ENCODE measurements around the gene SRD5A1. TPM values are rescaled to one million over a fixed set of nuclear protein-coding genes. Genes with fewer than 3 reads are reported as not detected.

The SRD5A1 gene
- total and polyA plus RNA-seq, 2 experiments from 2014 or later, result 18.9 to 20.2 TPM

GRCh38 chr5:6700074-6700684 lies 66.9 kb downstream of the SRD5A1 start:
- Histone ChIP-seq H4K20me1 (ENCODE audit: insufficient read depth) (no peaks in the 10 kb centered on the region), H3K9me2 (ENCODE audit: insufficient read depth) (no peaks in the 10 kb centered on the region; the same call in 1 of the 2 replicates), H3K79me2 (ENCODE audit: insufficient read depth) (no peaks in the 10 kb centered on the region), H3K9me3 (ENCODE audit: low read depth) (no peaks in the 10 kb centered on the region), H3K4me2 (ENCODE audit: unreplicated experiment) (no peak overlapping the region), H3K27ac (no peak overlapping the region), H3F3A (ENCODE audit: insufficient read depth) (peaks cover 9% of the 10 kb centered on the region; the same call in 1 of the 2 replicates), H3K27me3 (replicated peaks; ENCODE audit: insufficient read depth) (peaks cover 18% of the 10 kb centered on the region; the same call in 1 of the 2 replicates), H3K4me1 (ENCODE audit: insufficient read depth) (peaks cover 18% of the 10 kb centered on the region), H3K36me3 (ENCODE audit: low read depth) (no peaks in the 10 kb centered on the region), H3K9ac (no peak overlapping the region), H3K4me3 (no peak overlapping the region), H2AFZ (no peak overlapping the region)
- TF ChIP-seq EZH2 (IDR thresholded peaks at IDR 0.05; ENCODE audit: insufficient read depth, poor library complexity, severe bottlenecking) (no peak), EZH2phosphoT487 (IDR thresholded peaks at IDR 0.05; ENCODE audit: insufficient read depth, low read depth) (no peak)
- WGBS, 2 experiments (ENCODE audit: low coverage in 1 of 2, low lambda C conversion rate in 2 of 2, missing lambda C conversion rate in 2 of 2), result 29 to 35% methylated on average over 11 of the region's 11 CpGs
- no peak for DNase-seq
- in situ Hi-C loops (cut with MboI), result no loop called here

DNA sequence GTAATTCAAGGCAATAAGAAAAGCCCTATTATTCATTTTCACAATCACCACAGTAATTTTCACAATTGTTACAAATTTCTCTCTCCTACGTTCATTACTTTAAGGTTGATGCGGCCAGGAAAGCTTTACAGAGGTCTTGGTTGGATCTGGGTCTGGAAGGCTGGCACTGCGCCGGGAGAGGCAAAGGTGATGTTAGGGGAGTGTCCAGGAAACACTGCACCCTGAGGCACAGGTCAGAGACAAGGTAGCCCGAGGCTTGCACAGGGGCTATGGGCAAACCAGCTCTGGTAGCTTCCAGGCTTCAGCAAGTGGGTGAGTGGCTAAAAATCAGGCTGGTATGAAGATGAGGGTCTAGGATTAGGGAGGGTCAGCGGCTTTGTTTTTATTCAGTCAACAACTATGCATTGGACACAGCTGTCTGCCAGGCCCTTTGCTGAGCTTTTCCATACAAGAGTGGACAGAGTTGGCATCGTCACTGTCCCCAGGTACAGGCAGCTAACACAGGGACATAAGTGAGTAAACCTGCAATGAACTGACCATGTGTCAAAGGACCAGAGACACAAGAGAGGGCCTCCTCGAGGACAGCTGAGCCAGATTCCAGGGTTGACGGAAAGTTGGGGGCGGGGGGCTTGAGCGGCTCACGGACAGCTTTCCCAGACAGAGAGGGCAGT lies 67.6 kb downstream of the SRD5A1 start:
- Histone ChIP-seq H3K9me2 (ENCODE audit: insufficient read depth) (no peaks in the 10 kb centered on the region; the same call in 1 of the 2 replicates), H3K4me3 (no peak overlapping the region), H3K4me2 (ENCODE audit: unreplicated experiment) (no peak overlapping the region), H3K4me1 (ENCODE audit: insufficient read depth) (peaks cover 20% of the 10 kb centered on the region), H4K20me1 (ENCODE audit: insufficient read depth) (no peaks in the 10 kb centered on the region), H3K27me3 (replicated peaks; ENCODE audit: insufficient read depth) (peaks cover 14% of the 10 kb centered on the region; the same call in 1 of the 2 replicates), H3K79me2 (ENCODE audit: insufficient read depth) (no peaks in the 10 kb centered on the region), H3F3A (ENCODE audit: insufficient read depth) (peaks cover 9% of the 10 kb centered on the region; the same call in 1 of the 2 replicates), H3K9ac (no peak overlapping the region), H3K36me3 (ENCODE audit: low read depth) (no peaks in the 10 kb centered on the region), H3K9me3 (ENCODE audit: low read depth) (no peaks in the 10 kb centered on the region), H2AFZ (no peak overlapping the region), H3K27ac (no peak overlapping the region)
- DNase-seq, result no peak
- 80 to 83% methylated on average over 12 of the region's 12 CpGs for WGBS, 2 experiments (ENCODE audit: low coverage in 1 of 2, low lambda C conversion rate in 2 of 2, missing lambda C conversion rate in 2 of 2)
- in situ Hi-C loops (cut with MboI), result no loop called here
- TF ChIP-seq EZH2 (IDR thresholded peaks at IDR 0.05; ENCODE audit: insufficient read depth, poor library complexity, severe bottlenecking), result no peak
- TF ChIP-seq EZH2phosphoT487 (IDR thresholded peaks at IDR 0.05; ENCODE audit: insufficient read depth, low read depth), result no peak

DNA sequence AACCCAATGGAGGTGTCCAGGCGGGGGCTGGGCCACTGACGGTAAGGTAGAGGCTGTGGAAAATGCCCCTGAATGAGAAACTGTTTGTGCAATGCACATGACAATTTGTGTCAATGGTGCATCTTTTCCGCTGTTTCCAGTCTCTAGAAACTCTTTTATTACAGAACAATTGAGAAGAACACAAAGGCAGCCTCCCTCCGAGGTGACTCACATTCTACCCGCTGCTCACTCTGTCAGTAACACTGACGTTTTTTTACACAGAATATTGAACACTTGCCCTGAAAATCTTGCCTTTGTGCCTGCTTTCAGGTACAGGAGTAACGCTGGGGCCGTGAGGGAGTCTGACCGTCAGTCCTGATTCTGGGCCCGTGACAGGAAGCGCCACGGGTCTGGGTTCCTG lies 68.3 kb downstream of the SRD5A1 start:
- no peak overlapping the region for H3K4me3 ChIP-seq
- no peaks in the 10 kb centered on the region for H4K20me1 ChIP-seq (ENCODE audit: insufficient read depth)
- H3K9ac ChIP-seq, result no peak overlapping the region
- peaks cover 20% of the 10 kb centered on the region for H3K4me1 ChIP-seq (ENCODE audit: insufficient read depth)
- peaks cover 9% of the 10 kb centered on the region; the same call in 1 of the 2 replicates for H3F3A ChIP-seq (ENCODE audit: insufficient read depth)
- no peaks in the 10 kb centered on the region for H3K36me3 ChIP-seq (ENCODE audit: low read depth)
- H3K79me2 ChIP-seq (ENCODE audit: insufficient read depth), result no peaks in the 10 kb centered on the region
- peaks cover 14% of the 10 kb centered on the region; the same call in 1 of the 2 replicates for H3K27me3 ChIP-seq (replicated peaks; ENCODE audit: insufficient read depth)
- H3K4me2 ChIP-seq (ENCODE audit: unreplicated experiment), result no peak overlapping the region
- in situ Hi-C loops (cut with MboI), result no loop called here
- no peak overlapping the region for H3K27ac ChIP-seq
- no peak for TF ChIP-seq EZH2phosphoT487 (IDR thresholded peaks at IDR 0.05; ENCODE audit: insufficient read depth, low read depth)
- 78 to 84% methylated on average over 12 of the region's 12 CpGs for WGBS, 2 experiments (ENCODE audit: low coverage in 1 of 2, low lambda C conversion rate in 2 of 2, missing lambda C conversion rate in 2 of 2)
- no peak for DNase-seq
- H3K9me3 ChIP-seq (ENCODE audit: low read depth), result no peaks in the 10 kb centered on the region
- no peaks in the 10 kb centered on the region; the same call in 1 of the 2 replicates for H3K9me2 ChIP-seq (ENCODE audit: insufficient read depth)
- H2AFZ ChIP-seq, result no peak overlapping the region

GRCh38 chr5:6702633-6703032 lies 69.4 kb downstream of the SRD5A1 start:
- in situ Hi-C loops (cut with MboI), result no loop called here
- Histone ChIP-seq H3K27me3 (replicated peaks; ENCODE audit: insufficient read depth) (peaks cover 14% of the 10 kb centered on the region; the same call in 1 of the 2 replicates), H3K79me2 (ENCODE audit: insufficient read depth) (no peaks in the 10 kb centered on the region), H3K9me2 (ENCODE audit: insufficient read depth) (no peaks in the 10 kb centered on the region), H3F3A (ENCODE audit: insufficient read depth) (peaks cover 9% of the 10 kb centered on the region; the same call in 1 of the 2 replicates), H3K9me3 (ENCODE audit: low read depth) (no peaks in the 10 kb centered on the region), H3K4me3 (no peak overlapping the region), H3K36me3 (ENCODE audit: low read depth) (no peaks in the 10 kb centered on the region), H3K4me2 (ENCODE audit: unreplicated experiment) (no peak overlapping the region), H4K20me1 (ENCODE audit: insufficient read depth) (no peaks in the 10 kb centered on the region), H3K4me1 (ENCODE audit: insufficient read depth) (peaks cover 20% of the 10 kb centered on the region), H2AFZ (no peak overlapping the region), H3K27ac (no peak overlapping the region), H3K9ac (no peak overlapping the region)
- DNase-seq, result no peak
- WGBS, 2 experiments (ENCODE audit: low coverage in 1 of 2, low lambda C conversion rate in 2 of 2, missing lambda C conversion rate in 2 of 2), result 94 to 97% methylated on average over 3 to 6 of the region's 6 CpGs
- no peak for TF ChIP-seq EZH2phosphoT487 (IDR thresholded peaks at IDR 0.05; ENCODE audit: insufficient read depth, low read depth)
- TF ChIP-seq EZH2 (IDR thresholded peaks at IDR 0.05; ENCODE audit: insufficient read depth, poor library complexity, severe bottlenecking), result no peak
